OCI-LY1 (cell line): ENCODE data around the gene PRSS53.
A peak's percentile ranks its signal among the peaks of the same experiment; 100 is the strongest.

ENCODE experiments used
- H2AFZ ChIP-seq: fragments of 200-600 bp; sonication (generic), shearing (Covaris generic); 2 replicates; pipeline ENCODE4 v1.6.0; 2014; ENCODE audit warnings: antibody characterized with exemption, mild to moderate bottlenecking, low read length
- H3F3A ChIP-seq: fragments of 200-600 bp; sonication (generic), shearing (Covaris generic); 2 replicates; pipeline ENCODE4 v1.6.0; 2014; ENCODE audit warnings: mild to moderate bottlenecking, antibody characterized with exemption, low read length, moderate library complexity; ENCODE audit not compliant: insufficient read depth
- H3K27ac ChIP-seq: fragments of 200-600 bp; sonication (generic); 2 replicates; pipeline ENCODE4 v1.5.1; 2014; ENCODE audit warnings: low read length, mixed run types, mild to moderate bottlenecking, low read depth; ENCODE audit not compliant: poor library complexity, severe bottlenecking
- H3K27me3 ChIP-seq: fragments of 200-600 bp; sonication (generic); 2 replicates; pipeline ENCODE4 v1.6.0; 2014; ENCODE audit warnings: antibody characterized with exemption, mild to moderate bottlenecking, low read length, moderate library complexity; ENCODE audit not compliant: insufficient read depth
- H3K36me3 ChIP-seq: fragments of 200-600 bp; sonication (generic); 2 replicates; pipeline ENCODE4 v1.6.1; 2014; ENCODE audit warnings: mild to moderate bottlenecking, antibody characterized with exemption, low read length, moderate library complexity, mixed read lengths; ENCODE audit not compliant: insufficient read depth
- H3K4me1 ChIP-seq: fragments of 200-600 bp; sonication (generic); 2 replicates; pipeline ENCODE4 v1.5.1; 2014; ENCODE audit warnings: mild to moderate bottlenecking, low read length, moderate library complexity; ENCODE audit not compliant: insufficient read depth, severe bottlenecking
- H3K4me2 ChIP-seq: fragments of 200-600 bp; sonication (generic), shearing (Covaris generic); 2 replicates; pipeline ENCODE4 v1.6.1; 2014; ENCODE audit warnings: low read length
- H3K4me3 ChIP-seq: fragments of 200-600 bp; sonication (generic); 2 replicates; pipeline ENCODE4 v1.5.1; 2014; ENCODE audit warnings: low read length, low read depth, mild to moderate bottlenecking, mixed read lengths; ENCODE audit not compliant: poor library complexity, severe bottlenecking
- H3K79me2 ChIP-seq: fragments of 200-600 bp; shearing (Covaris generic); 2 replicates; pipeline ENCODE4 v1.6.1; 2016; ENCODE audit warnings: mixed run types, low read length, mixed read lengths; ENCODE audit not compliant: insufficient read depth
- H3K9ac ChIP-seq: fragments of 200-600 bp; sonication (generic), shearing (Covaris generic); 2 replicates; pipeline ENCODE4 v1.6.1; 2014; ENCODE audit warnings: mild to moderate bottlenecking, low read length, mixed read lengths
- H3K9me2 ChIP-seq: fragments of 200-600 bp; sonication (generic), shearing (Covaris generic); 2 replicates; pipeline ENCODE4 v1.6.1; 2014; ENCODE audit warnings: low read depth, mild to moderate bottlenecking, low read length, mixed read lengths
- H3K9me3 ChIP-seq: fragments of 200-600 bp; shearing (Covaris generic); 2 replicates; pipeline ENCODE4 v1.6.1; 2014; ENCODE audit warnings: low read length, mixed read lengths
- H4K20me1 ChIP-seq: fragments of 200-600 bp; sonication (generic), shearing (Covaris generic); 2 replicates; pipeline ENCODE4 v1.6.0; 2016; ENCODE audit warnings: mild to moderate bottlenecking, low read length; ENCODE audit not compliant: insufficient read depth
- CTCF ChIP-seq: fragments of 200-600 bp; sonication (generic), shearing (Covaris generic); IDR thresholded peaks from 2 replicates; pipeline ENCODE4 v1.5.1; 2017; ENCODE audit warnings: mild to moderate bottlenecking, antibody characterized with exemption, low read length, moderate library complexity, mixed read lengths
- EZH2 ChIP-seq: fragments of 200-600 bp; sonication (generic), shearing (Covaris generic); IDR thresholded peaks from 2 replicates; pipeline ENCODE4 v1.8.0; 2017; ENCODE audit warnings: borderline replicate concordance, mixed run types, mild to moderate bottlenecking, antibody characterized with exemption, low read length, moderate library complexity, mixed read lengths

The PRSS53 gene

GRCh38 chr16:31110106-31111034 is 21.6 kb upstream of the PRSS53 start:
- no peak overlapping the region for H3K4me2 ChIP-seq
- H4K20me1 ChIP-seq = no peaks in the 10 kb centered on the region
- H3K27me3 ChIP-seq = no peaks in the 10 kb centered on the region
- H3K4me3 ChIP-seq = no peak overlapping the region
- no peak overlapping the region for H3K27ac ChIP-seq
- H3K4me1 ChIP-seq = peaks cover 25% of the 10 kb centered on the region
- no peaks in the 10 kb centered on the region for H3K79me2 ChIP-seq
- H3K36me3 ChIP-seq = peaks cover 34% of the 10 kb centered on the region
- peaks cover 5% of the 10 kb centered on the region for H3F3A ChIP-seq
- H3K9me3 ChIP-seq = no peaks in the 10 kb centered on the region
- no peak for TF ChIP-seq EZH2
- TF ChIP-seq CTCF = no peak
- no peak overlapping the region for H2AFZ ChIP-seq
- H3K9ac ChIP-seq = no peak overlapping the region
- H3K9me2 ChIP-seq = no peaks in the 10 kb centered on the region

GRCh38 chr16:31109622-31110021 is 20.9 kb upstream of the PRSS53 start:
- Histone ChIP-seq H3K4me1 (peaks cover 25% of the 10 kb centered on the region), H3K4me3 (no peak overlapping the region), H3K27ac (no peak overlapping the region), H3F3A (peaks cover 5% of the 10 kb centered on the region), H3K9me3 (no peaks in the 10 kb centered on the region), H4K20me1 (no peaks in the 10 kb centered on the region), H2AFZ (no peak overlapping the region), H3K36me3 (peaks cover 34% of the 10 kb centered on the region), H3K27me3 (no peaks in the 10 kb centered on the region), H3K4me2 (no peak overlapping the region), H3K9ac (no peak overlapping the region), H3K9me2 (no peaks in the 10 kb centered on the region), H3K79me2 (no peaks in the 10 kb centered on the region)
- TF ChIP-seq EZH2 (no peak), CTCF (no peak)

GRCh38 chr16:31108794-31109558 is 20.2 kb upstream of the PRSS53 start:
- Histone ChIP-seq H3K9ac (peak overlapping the region; percentile 95), H3K79me2 (no peaks in the 10 kb centered on the region), H3K4me1 (peaks cover 25% of the 10 kb centered on the region), H3K36me3 (peaks cover 34% of the 10 kb centered on the region), H3K9me2 (no peaks in the 10 kb centered on the region), H3K4me3 (peak overlapping the region; percentile 95), H3K27ac (no peak overlapping the region), H4K20me1 (no peaks in the 10 kb centered on the region), H3F3A (peaks cover 5% of the 10 kb centered on the region), H3K4me2 (peak overlapping the region; percentile 94), H2AFZ (no peak overlapping the region), H3K27me3 (no peaks in the 10 kb centered on the region), H3K9me3 (no peaks in the 10 kb centered on the region)
- TF ChIP-seq EZH2 = no peak
